GM23338 (cell line): Measurements from ENCODE around the gene ITGB5. TPM values are rescaled to one million over a fixed set of nuclear protein-coding genes. Genes with fewer than 3 reads are reported as not detected.
A peak's percentile ranks its signal among the peaks of the same experiment; 100 is the strongest.

Experiments
- ATAC-seq: fragments of 200-7000 bp; cut with Tn5 transposase; 3 replicates; pipeline ENCODE4 v1.9.1; 2020
- DNase-seq: peaks from one replicate; pipeline ENCODE4 v3.0.0-alpha.2; 2015; ENCODE audit warnings: low spot score
- H2AFZ ChIP-seq: fragments of 200-600 bp; sonication (generic); 2 replicates; pipeline ENCODE4 v1.8.0; 2016; ENCODE audit warnings: antibody characterized with exemption, mild to moderate bottlenecking, moderate library complexity
- H3F3A ChIP-seq: fragments of 200-600 bp; sonication (generic); replicated peaks from 2 replicates; pipeline ENCODE4 v1.8.0; 2017; ENCODE audit warnings: antibody characterized with exemption, mixed run types, low read depth
- H3K27ac ChIP-seq: fragments of 200-600 bp; sonication (generic); 2 replicates; pipeline ENCODE4 v1.6.1; 2016; ENCODE audit warnings: low read depth
- H3K27me3 ChIP-seq: fragments of 200-600 bp; sonication (generic); 2 replicates; pipeline ENCODE4 v1.8.0; 2016; ENCODE audit warnings: mild to moderate bottlenecking, mixed run types, moderate library complexity; ENCODE audit not compliant: insufficient read depth
- H3K36me3 ChIP-seq: fragments of 200-600 bp; sonication (generic); 2 replicates; pipeline ENCODE4 v1.8.0; 2016; ENCODE audit warnings: mild to moderate bottlenecking; ENCODE audit not compliant: insufficient read depth
- H3K4me1 ChIP-seq: fragments of 200-600 bp; sonication (generic); 2 replicates; pipeline ENCODE4 v1.8.0; 2016; ENCODE audit warnings: mild to moderate bottlenecking, moderate library complexity; ENCODE audit not compliant: insufficient read depth
- H3K4me2 ChIP-seq: fragments of 200-600 bp; sonication (generic); 2 replicates; pipeline ENCODE4 v1.7.1; 2017; ENCODE audit warnings: mixed run types
- H3K4me3 ChIP-seq: fragments of 200-600 bp; sonication (generic); 2 replicates; pipeline ENCODE4 v1.6.1; 2016; ENCODE audit warnings: mixed run types
- H3K79me2 ChIP-seq: fragments of 200-600 bp; sonication (generic); replicated peaks from 2 replicates; pipeline ENCODE4 v1.8.0; 2017; ENCODE audit warnings: mild to moderate bottlenecking; ENCODE audit not compliant: insufficient read depth
- H3K9me2 ChIP-seq: fragments of 200-600 bp; sonication (generic); 2 replicates; pipeline ENCODE4 v1.8.0; 2017; ENCODE audit not compliant: insufficient read depth
- H4K20me1 ChIP-seq: fragments of 200-600 bp; sonication (generic); replicated peaks from 2 replicates; pipeline ENCODE4 v1.8.0; 2017; ENCODE audit warnings: mild to moderate bottlenecking; ENCODE audit not compliant: insufficient read depth
- H3K27ac Mint-ChIP-seq: 2 replicates; pipeline ENCODE4 v1.8.0; 2020; ENCODE audit warnings: inconsistent platforms, mild to moderate bottlenecking, moderate library complexity, mixed read lengths
- H3K27me3 Mint-ChIP-seq: 3 replicates; pipeline ENCODE4 v1.8.0; 2022; ENCODE audit warnings: low read depth, mild to moderate bottlenecking, moderate library complexity, mixed read lengths, inconsistent platforms; ENCODE audit not compliant: insufficient read depth, poor library complexity
- H3K36me3 Mint-ChIP-seq: 3 replicates; pipeline ENCODE4 v1.8.0; 2021; ENCODE audit warnings: low read depth, mild to moderate bottlenecking, inconsistent platforms, moderate library complexity, mixed read lengths
- H3K4me1 Mint-ChIP-seq: 3 replicates; pipeline ENCODE4 v1.8.0; 2020; ENCODE audit warnings: mild to moderate bottlenecking, inconsistent platforms, mixed read lengths
- H3K4me3 Mint-ChIP-seq: 3 replicates; pipeline ENCODE4 v1.8.0; 2021; ENCODE audit warnings: moderate library complexity, mild to moderate bottlenecking, inconsistent platforms, mixed read lengths
- H3K9me3 Mint-ChIP-seq: 3 replicates; pipeline ENCODE4 v1.8.0; 2020; ENCODE audit warnings: moderate library complexity, mild to moderate bottlenecking, inconsistent platforms, mixed read lengths
- CREB1 ChIP-seq: fragments of 250-450 bp; sonication (Bioruptor Pico); IDR thresholded peaks from 2 replicates; pipeline ENCODE4 v1.5.0; 2020; ENCODE audit warnings: low read depth, mild to moderate bottlenecking, moderate library complexity
- EZH2 ChIP-seq: fragments of 200-600 bp; sonication (generic); IDR thresholded peaks from one replicate; pipeline ENCODE4 v1.8.0; 2017; ENCODE audit warnings: antibody characterized with exemption, mild to moderate bottlenecking, low read depth; ENCODE audit not compliant: unreplicated experiment
- EZH2phosphoT487 ChIP-seq: fragments of 200-600 bp; sonication (generic); IDR thresholded peaks from one replicate; pipeline ENCODE4 v1.8.1; 2018; ENCODE audit warnings: antibody characterized with exemption; ENCODE audit not compliant: unreplicated experiment
- NANOG ChIP-seq: IDR thresholded peaks from 2 replicates; pipeline ENCODE4 v1.6.1; 2016; ENCODE audit warnings: antibody characterized with exemption, borderline replicate concordance
- POLR2AphosphoS5 ChIP-seq: IDR thresholded peaks from 2 replicates; pipeline ENCODE4 v1.6.1; 2016; ENCODE audit warnings: antibody characterized with exemption, low read depth
- STAT1 ChIP-seq: IDR thresholded peaks from one replicate; pipeline ENCODE4 v1.6.1; 2016; ENCODE audit warnings: antibody characterized with exemption; ENCODE audit not compliant: unreplicated experiment
- ZNF114 ChIP-seq: fragments of 250-450 bp; sonication (Bioruptor Pico); IDR thresholded peaks from 2 replicates; pipeline ENCODE4 v1.5.0; 2020; ENCODE audit warnings: mild to moderate bottlenecking, moderate library complexity
- ZNF331 ChIP-seq: fragments of 250-450 bp; sonication (Bioruptor Pico); IDR thresholded peaks from 2 replicates; pipeline ENCODE4 v1.5.0; 2020; ENCODE audit warnings: low read depth, mild to moderate bottlenecking, moderate library complexity
- polyA plus RNA-seq: library from polyadenylated mRNA; unstranded; fragments of >200 nt; fragmentation: Nextera tagmentation; extraction: Ambion mirVana; gene quantifications from 2 replicates; pipeline ENCODE4 v1.2.1, GENCODE V29; 2016
- total RNA-seq: library from RNA; depleted of rRNA; stranded (reverse); fragments of >200 nt; shearing (Covaris generic); gene quantifications from 2 replicates; pipeline ENCODE4 v1.2.3, GENCODE V29; 2014
- TF ChIP-seq, protein P1 (sequence below): IDR thresholded peaks from 2 replicates; pipeline ENCODE4 v1.6.1; 2016; ENCODE audit warnings: antibody characterized with exemption
- TF ChIP-seq, protein P2 (sequence below): IDR thresholded peaks from one replicate; pipeline ENCODE4 v1.6.1; 2018; ENCODE audit warnings: antibody characterized with exemption; ENCODE audit not compliant: unreplicated experiment
- TF ChIP-seq, protein P3 (sequence below): fragments of 250-450 bp; sonication (Bioruptor Pico); IDR thresholded peaks from 2 replicates; pipeline ENCODE4 v1.5.0; 2020; ENCODE audit warnings: mild to moderate bottlenecking, moderate library complexity
- TF ChIP-seq, protein P4 (sequence below), 2 experiments: fragments of 200-600 bp in 1 of 2; sonication (generic) in 1 of 2; conservative IDR thresholded peaks; 2 replicates each; pipeline versions ENCODE4 v1.5.1 to v1.6.1; 2016 to 2017; ENCODE audit warnings: antibody characterized with exemption in 2 of 2, low read depth in 2 of 2, mild to moderate bottlenecking in 2 of 2, moderate library complexity in 1 of 2

ITGB5 gene
- total and polyA plus RNA-seq, 2 experiments from 2014 or later, result 68.2 to 269 TPM

DNA sequence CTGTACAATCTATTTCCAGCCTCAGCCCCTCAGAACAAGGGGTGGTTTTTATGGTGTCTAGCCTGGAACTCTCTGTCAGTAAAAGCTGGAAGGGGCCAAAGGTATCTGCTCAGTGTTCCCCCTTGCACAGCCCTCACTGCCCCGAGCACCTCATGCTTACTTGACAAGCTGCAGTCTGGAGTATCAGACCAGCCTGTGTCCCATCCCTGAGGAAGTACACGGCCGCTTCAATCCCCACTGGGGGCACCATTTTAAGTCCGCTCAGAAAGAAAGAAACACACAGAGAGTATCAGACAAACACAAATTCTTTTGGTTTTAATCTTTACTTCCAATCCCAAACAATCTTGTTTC is 124.5 kb downstream of the ITGB5 start (continued):
- TF ChIP-seq NANOG (no peak), STAT1 (no peak), POLR2AphosphoS5 (no peak), ZNF331 (CRISPR knock-in tag) (no peak), EZH2 (no peak), CREB1 (no peak), EZH2phosphoT487 (no peak)
- TF ChIP-seq, protein P1, sequence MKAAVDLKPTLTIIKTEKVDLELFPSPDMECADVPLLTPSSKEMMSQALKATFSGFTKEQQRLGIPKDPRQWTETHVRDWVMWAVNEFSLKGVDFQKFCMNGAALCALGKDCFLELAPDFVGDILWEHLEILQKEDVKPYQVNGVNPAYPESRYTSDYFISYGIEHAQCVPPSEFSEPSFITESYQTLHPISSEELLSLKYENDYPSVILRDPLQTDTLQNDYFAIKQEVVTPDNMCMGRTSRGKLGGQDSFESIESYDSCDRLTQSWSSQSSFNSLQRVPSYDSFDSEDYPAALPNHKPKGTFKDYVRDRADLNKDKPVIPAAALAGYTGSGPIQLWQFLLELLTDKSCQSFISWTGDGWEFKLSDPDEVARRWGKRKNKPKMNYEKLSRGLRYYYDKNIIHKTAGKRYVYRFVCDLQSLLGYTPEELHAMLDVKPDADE, result no peak

GRCh38 chr3:124761935-124762660 is 125.1 kb downstream of the ITGB5 start:
- Histone ChIP-seq H3K36me3 (0 out of 2 replicates have a peak, but pooled peaks cover 19% of the 10 kb centered on the region), H3K27ac (peak overlapping the region; percentile 68), H3K4me3 (no peak overlapping the region), H3K27me3 (no peaks in the 10 kb centered on the region), H3K4me1 (peaks cover 18% of the 10 kb centered on the region), H3K79me2 (no peaks in the 10 kb centered on the region), H3F3A (peaks cover 22% of the 10 kb centered on the region; the same call in 1 of the 2 replicates), H3K4me2 (no peak overlapping the region), H3K9me2 (peaks cover 8% of the 10 kb centered on the region; the same call in 1 of the 2 replicates), H4K20me1 (no peaks in the 10 kb centered on the region), H2AFZ (no peak overlapping the region)
- H3K27ac Mint-ChIP-seq, result no peak overlapping the region
- H3K9me3 Mint-ChIP-seq, result no peaks in the 10 kb centered on the region; the same call in 2 of the 3 replicates
- H3K27me3 Mint-ChIP-seq, result peaks cover 14% of the 10 kb centered on the region
- H3K36me3 Mint-ChIP-seq, result peaks cover 45% of the 10 kb centered on the region
- no peak for ATAC-seq
- no peak for TF ChIP-seq CREB1
- TF ChIP-seq ZNF114 (CRISPR knock-in tag), result no peak
- no peak for TF ChIP-seq ZNF331 (CRISPR knock-in tag)
- TF ChIP-seq, protein P2, sequence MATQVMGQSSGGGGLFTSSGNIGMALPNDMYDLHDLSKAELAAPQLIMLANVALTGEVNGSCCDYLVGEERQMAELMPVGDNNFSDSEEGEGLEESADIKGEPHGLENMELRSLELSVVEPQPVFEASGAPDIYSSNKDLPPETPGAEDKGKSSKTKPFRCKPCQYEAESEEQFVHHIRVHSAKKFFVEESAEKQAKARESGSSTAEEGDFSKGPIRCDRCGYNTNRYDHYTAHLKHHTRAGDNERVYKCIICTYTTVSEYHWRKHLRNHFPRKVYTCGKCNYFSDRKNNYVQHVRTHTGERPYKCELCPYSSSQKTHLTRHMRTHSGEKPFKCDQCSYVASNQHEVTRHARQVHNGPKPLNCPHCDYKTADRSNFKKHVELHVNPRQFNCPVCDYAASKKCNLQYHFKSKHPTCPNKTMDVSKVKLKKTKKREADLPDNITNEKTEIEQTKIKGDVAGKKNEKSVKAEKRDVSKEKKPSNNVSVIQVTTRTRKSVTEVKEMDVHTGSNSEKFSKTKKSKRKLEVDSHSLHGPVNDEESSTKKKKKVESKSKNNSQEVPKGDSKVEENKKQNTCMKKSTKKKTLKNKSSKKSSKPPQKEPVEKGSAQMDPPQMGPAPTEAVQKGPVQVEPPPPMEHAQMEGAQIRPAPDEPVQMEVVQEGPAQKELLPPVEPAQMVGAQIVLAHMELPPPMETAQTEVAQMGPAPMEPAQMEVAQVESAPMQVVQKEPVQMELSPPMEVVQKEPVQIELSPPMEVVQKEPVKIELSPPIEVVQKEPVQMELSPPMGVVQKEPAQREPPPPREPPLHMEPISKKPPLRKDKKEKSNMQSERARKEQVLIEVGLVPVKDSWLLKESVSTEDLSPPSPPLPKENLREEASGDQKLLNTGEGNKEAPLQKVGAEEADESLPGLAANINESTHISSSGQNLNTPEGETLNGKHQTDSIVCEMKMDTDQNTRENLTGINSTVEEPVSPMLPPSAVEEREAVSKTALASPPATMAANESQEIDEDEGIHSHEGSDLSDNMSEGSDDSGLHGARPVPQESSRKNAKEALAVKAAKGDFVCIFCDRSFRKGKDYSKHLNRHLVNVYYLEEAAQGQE, result no peak
- TF ChIP-seq EZH2, result no peak
- TF ChIP-seq, protein P3, sequence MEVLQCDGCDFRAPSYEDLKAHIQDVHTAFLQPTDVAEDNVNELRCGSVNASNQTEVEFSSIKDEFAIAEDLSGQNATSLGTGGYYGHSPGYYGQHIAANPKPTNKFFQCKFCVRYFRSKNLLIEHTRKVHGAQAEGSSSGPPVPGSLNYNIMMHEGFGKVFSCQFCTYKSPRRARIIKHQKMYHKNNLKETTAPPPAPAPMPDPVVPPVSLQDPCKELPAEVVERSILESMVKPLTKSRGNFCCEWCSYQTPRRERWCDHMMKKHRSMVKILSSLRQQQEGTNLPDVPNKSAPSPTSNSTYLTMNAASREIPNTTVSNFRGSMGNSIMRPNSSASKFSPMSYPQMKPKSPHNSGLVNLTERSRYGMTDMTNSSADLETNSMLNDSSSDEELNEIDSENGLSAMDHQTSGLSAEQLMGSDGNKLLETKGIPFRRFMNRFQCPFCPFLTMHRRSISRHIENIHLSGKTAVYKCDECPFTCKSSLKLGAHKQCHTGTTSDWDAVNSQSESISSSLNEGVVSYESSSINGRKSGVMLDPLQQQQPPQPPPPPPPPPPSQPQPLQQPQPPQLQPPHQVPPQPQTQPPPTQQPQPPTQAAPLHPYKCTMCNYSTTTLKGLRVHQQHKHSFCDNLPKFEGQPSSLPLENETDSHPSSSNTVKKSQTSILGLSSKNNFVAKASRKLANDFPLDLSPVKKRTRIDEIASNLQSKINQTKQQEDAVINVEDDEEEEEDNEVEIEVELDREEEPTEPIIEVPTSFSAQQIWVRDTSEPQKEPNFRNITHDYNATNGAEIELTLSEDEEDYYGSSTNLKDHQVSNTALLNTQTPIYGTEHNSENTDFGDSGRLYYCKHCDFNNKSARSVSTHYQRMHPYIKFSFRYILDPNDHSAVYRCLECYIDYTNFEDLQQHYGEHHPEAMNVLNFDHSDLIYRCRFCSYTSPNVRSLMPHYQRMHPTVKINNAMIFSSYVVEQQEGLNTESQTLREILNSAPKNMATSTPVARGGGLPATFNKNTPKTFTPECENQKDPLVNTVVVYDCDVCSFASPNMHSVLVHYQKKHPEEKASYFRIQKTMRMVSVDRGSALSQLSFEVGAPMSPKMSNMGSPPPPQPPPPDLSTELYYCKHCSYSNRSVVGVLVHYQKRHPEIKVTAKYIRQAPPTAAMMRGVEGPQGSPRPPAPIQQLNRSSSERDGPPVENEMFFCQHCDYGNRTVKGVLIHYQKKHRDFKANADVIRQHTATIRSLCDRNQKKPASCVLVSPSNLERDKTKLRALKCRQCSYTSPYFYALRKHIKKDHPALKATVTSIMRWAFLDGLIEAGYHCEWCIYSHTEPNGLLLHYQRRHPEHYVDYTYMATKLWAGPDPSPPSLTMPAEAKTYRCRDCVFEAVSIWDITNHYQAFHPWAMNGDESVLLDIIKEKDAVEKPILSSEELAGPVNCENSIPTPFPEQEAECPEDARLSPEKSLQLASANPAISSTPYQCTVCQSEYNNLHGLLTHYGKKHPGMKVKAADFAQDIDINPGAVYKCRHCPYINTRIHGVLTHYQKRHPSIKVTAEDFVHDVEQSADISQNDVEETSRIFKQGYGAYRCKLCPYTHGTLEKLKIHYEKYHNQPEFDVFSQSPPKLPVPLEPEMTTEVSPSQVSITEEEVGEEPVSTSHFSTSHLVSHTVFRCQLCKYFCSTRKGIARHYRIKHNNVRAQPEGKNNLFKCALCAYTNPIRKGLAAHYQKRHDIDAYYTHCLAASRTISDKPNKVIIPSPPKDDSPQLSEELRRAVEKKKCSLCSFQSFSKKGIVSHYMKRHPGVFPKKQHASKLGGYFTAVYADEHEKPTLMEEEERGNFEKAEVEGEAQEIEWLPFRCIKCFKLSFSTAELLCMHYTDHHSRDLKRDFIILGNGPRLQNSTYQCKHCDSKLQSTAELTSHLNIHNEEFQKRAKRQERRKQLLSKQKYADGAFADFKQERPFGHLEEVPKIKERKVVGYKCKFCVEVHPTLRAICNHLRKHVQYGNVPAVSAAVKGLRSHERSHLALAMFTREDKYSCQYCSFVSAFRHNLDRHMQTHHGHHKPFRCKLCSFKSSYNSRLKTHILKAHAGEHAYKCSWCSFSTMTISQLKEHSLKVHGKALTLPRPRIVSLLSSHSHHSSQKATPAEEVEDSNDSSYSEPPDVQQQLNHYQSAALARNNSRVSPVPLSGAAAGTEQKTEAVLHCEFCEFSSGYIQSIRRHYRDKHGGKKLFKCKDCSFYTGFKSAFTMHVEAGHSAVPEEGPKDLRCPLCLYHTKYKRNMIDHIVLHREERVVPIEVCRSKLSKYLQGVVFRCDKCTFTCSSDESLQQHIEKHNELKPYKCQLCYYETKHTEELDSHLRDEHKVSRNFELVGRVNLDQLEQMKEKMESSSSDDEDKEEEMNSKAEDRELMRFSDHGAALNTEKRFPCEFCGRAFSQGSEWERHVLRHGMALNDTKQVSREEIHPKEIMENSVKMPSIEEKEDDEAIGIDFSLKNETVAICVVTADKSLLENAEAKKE (CRISPR knock-in tag), result no peak
- no peak for TF ChIP-seq NANOG
- no peak for TF ChIP-seq EZH2phosphoT487
- no peak for TF ChIP-seq POLR2AphosphoS5
- TF ChIP-seq, protein P4, sequence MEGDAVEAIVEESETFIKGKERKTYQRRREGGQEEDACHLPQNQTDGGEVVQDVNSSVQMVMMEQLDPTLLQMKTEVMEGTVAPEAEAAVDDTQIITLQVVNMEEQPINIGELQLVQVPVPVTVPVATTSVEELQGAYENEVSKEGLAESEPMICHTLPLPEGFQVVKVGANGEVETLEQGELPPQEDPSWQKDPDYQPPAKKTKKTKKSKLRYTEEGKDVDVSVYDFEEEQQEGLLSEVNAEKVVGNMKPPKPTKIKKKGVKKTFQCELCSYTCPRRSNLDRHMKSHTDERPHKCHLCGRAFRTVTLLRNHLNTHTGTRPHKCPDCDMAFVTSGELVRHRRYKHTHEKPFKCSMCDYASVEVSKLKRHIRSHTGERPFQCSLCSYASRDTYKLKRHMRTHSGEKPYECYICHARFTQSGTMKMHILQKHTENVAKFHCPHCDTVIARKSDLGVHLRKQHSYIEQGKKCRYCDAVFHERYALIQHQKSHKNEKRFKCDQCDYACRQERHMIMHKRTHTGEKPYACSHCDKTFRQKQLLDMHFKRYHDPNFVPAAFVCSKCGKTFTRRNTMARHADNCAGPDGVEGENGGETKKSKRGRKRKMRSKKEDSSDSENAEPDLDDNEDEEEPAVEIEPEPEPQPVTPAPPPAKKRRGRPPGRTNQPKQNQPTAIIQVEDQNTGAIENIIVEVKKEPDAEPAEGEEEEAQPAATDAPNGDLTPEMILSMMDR (conservative IDR thresholded peaks at IDR 0.05; ENCODE audit: low read depth in 2 of 2), result no peak
- H3K4me1 Mint-ChIP-seq, result peaks cover 29% of the 10 kb centered on the region
- no peak for DNase-seq
- no peak overlapping the region for H3K4me3 Mint-ChIP-seq
